GM12891 (cell line): Measurements from ENCODE around the gene LRMDA.

Source experiments
- PAX5 ChIP-seq: IDR thresholded peaks from 2 replicates; pipeline ENCODE4 v1.6.1; 2011; ENCODE audit warnings: low read length, moderate library complexity, mild to moderate bottlenecking; ENCODE audit not compliant: insufficient read depth, severe bottlenecking
- POLR2A ChIP-seq: IDR thresholded peaks from 2 replicates; pipeline ENCODE4 v1.6.1; 2011; ENCODE audit warnings: low read depth, low read length, control low read depth
- POLR2AphosphoS5 ChIP-seq: IDR thresholded peaks from 2 replicates; pipeline ENCODE4 v1.6.1; 2011; ENCODE audit warnings: low read depth, low read length, control low read depth
- POU2F2 ChIP-seq: IDR thresholded peaks from 2 replicates; pipeline ENCODE4 v1.6.1; 2011; ENCODE audit warnings: low read depth, mild to moderate bottlenecking, control low read depth, low read length, moderate library complexity
- SPI1 ChIP-seq: IDR thresholded peaks from 2 replicates; pipeline ENCODE4 v1.6.1; 2011; ENCODE audit warnings: low read depth, low read length, control low read depth
- TAF1 ChIP-seq: IDR thresholded peaks from 2 replicates; pipeline ENCODE4 v1.6.1; 2011; ENCODE audit warnings: low read depth, low read length, control low read depth

- TF ChIP-seq POLR2A, result no peak
- TF ChIP-seq POLR2AphosphoS5, result no peak
- TF ChIP-seq TAF1, result no peak
- TF ChIP-seq SPI1, result no peak
- TF ChIP-seq POU2F2, result no peak
- TF ChIP-seq PAX5, result no peak
Measured at GRCh38 chr10:75460059-75460458, 28.6 kb downstream of the LRMDA start.
